GM13976 (cell line): ENCODE measurements around the gene RHOA.

ENCODE experiments used
- DNase-seq: peaks from one replicate; pipeline ENCODE4 v3.0.0; 2012; ENCODE audit warnings: low spot score
- in situ Hi-C: fragments of 300-500 bp; cut with MboI; formaldehyde crosslinking; loops from one replicate; pipeline ENCODE4 v1.12.0; 2022; ENCODE audit warnings: low sequenced_read_pairs, mixed read lengths, inconsistent platforms; ENCODE audit not compliant: unreplicated experiment
- TF ChIP-seq, protein P1 (sequence below): IDR thresholded peaks from 2 replicates; pipeline ENCODE4 v1.5.1; 2012; ENCODE audit warnings: borderline replicate concordance, mild to moderate bottlenecking; ENCODE audit not compliant: insufficient read depth; ENCODE audit errors: extremely low read depth, missing control alignments, control extremely low read depth

The RHOA gene

DNA sequence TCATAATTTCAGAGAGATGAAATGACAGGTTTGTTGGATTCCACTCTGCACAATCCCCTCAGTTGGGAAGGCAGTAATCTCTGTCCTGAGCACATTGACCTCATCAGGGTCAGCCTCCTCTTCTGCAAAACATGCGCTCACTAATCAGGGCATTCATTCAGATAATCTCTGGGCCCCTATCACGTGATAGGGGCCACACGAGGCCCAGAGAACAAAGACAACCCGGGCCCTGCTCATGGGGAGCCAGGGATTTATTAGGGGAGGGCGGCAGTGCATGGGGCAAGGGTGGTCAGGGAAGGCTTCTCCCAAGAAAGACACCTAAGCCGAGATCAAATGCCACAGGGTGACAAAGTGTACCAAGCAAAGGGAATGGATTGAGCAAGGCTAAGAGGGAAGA lies 1.6 kb upstream of the RHOA start:
- in situ Hi-C loops = no loop called here
- TF ChIP-seq, protein P1, sequence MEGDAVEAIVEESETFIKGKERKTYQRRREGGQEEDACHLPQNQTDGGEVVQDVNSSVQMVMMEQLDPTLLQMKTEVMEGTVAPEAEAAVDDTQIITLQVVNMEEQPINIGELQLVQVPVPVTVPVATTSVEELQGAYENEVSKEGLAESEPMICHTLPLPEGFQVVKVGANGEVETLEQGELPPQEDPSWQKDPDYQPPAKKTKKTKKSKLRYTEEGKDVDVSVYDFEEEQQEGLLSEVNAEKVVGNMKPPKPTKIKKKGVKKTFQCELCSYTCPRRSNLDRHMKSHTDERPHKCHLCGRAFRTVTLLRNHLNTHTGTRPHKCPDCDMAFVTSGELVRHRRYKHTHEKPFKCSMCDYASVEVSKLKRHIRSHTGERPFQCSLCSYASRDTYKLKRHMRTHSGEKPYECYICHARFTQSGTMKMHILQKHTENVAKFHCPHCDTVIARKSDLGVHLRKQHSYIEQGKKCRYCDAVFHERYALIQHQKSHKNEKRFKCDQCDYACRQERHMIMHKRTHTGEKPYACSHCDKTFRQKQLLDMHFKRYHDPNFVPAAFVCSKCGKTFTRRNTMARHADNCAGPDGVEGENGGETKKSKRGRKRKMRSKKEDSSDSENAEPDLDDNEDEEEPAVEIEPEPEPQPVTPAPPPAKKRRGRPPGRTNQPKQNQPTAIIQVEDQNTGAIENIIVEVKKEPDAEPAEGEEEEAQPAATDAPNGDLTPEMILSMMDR = no peak
- no peak for DNase-seq

DNA sequence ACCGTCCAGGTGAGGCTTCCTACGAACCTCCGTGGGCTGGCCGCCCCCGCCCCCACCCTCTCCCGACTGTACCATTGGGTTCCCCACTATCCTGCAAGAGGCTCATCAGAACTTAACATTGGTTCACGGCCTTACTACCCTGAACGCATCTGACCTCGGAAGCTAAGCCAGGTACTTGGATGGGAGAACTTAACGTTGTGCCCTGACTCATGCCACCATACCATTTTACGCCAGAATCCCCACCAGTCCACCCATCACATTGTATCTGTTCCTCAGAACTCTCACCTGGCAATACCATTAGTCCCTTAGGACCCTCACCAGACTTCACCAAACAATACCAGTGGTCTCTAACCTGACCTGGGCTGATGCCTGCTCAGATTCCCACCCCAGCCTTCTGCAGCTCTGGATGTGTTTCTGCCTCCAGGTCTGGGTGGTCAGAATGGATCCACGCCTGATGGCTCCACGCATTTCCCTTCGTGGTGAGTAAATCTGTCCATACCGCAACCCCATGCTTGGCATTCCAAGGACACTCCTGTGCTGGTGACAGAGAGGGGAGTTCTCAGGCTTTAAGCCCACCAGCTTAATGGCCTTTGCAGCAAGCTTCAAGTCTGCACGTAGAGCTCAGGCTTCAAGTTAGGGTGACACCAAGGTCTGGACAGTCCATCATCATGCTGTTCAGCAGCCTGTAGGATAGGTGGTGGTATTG lies 1.0 kb upstream of the RHOA start:
- in situ Hi-C loops = no loop called here
- TF ChIP-seq, protein P1 = no peak
- no peak for DNase-seq

DNA sequence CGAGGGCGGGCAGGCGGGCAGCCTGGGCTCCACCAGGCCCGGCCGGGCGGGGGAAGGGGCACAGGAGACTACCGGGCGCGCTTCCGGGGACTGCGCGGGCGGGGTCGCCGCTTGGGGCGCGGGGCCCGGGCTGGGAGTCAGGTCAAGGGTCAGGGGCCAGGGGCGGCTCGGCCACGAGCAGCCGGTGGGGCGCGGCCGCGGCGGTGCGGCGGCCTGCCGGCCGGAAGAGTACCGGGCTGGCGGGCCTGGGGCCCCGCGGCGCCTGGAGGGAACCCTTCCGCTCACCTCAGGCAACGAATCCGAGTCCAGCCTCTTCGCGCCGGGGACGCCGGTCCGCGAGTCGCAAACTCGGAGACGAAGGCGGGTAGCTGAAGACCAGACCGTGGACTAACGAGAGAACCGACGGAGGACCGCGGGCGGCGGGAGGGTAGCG lies 225 bp downstream of the RHOA start:
- no peak for DNase-seq
- TF ChIP-seq, protein P1 = no peak
- in situ Hi-C loops = no loop called here

DNA sequence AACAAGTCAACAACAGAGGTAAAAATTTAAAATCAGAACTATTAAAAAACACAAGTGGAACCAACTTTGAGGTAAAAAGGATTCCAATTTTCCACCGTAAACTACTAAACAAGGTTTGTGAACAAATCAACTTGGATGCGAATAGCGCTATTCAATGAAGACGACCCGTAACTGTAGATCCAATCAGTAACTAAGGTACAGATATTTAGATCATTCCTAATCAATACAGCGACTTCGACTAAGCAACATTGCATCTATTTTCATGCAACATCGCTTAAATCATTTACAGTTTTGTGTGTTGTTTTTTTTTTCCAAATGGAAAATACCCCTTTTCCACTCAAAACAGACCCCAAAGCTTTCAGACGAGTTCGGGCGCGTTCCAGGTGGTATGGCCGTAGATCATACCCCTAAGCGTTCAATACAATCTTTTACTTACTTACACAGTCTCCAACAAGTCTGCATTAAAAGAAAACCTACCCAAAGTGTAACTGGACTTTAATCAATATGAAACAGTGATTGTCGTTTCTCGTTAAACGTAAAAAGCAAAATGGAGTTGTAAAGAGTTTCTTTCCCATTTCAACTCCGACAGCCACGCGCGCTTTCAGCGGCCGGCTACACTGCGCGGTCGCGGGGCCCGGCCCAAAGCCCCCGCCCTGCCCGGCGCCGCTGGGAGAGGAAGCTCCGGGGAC lies 786 bp downstream of the RHOA start:
- DNase-seq = no peak
- in situ Hi-C loops = no loop called here
- TF ChIP-seq, protein P1 = no peak

DNA sequence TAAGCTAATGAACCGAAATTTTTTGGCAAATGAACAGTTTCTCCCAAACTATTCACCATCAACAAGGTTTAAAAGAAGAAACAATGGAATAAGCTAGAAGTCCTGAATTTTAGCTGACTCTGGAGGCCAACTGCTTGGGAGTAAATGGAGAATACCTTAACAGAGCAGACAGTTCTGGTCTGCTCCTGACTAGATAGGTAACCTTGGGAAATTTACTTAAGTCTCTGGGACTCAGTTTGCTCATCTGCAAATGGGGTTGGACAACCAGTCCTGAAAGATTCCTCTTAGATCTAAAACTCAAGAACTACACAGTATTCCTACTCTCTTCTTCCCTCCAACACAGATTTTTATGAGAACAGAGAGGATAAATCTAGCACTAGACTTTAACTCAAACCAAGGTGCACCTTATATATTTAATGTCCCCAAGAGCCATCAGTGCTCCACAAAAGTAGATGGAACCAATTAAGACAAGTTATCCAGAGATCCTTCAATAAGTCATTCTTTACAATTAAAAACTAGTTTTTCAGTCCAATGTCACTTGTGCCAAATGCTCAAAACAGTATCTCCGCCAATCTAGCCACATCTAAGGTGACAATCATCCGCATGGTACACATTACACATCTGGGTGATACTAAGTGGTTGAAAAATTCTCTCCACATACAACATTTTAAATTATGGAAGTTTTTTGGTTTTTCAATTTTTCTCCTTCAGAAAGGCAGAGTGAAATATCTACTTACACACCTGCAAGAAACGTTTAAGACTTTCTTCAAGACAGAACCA lies 1.5 kb downstream of the RHOA start:
- in situ Hi-C loops = no loop called here
- TF ChIP-seq, protein P1 = no peak
- DNase-seq = no peak
